ENCODE measurements around the gene CCDC92.

- TF ChIP-seq CTCF (IDR thresholded peaks at IDR 0.05; ENCODE audit: poor library complexity), result no peak
- TF ChIP-seq EZH2phosphoT487 (IDR thresholded peaks at IDR 0.05; ENCODE audit: low read depth, severe bottlenecking, unreplicated experiment), result no peak
Measured at GRCh38 chr12:123984903-123985302, 12.3 kb upstream of the CCDC92 start.

All from hepatocyte (in vitro differentiated cells).